ENCODE results near the gene SLIT3.

DNA sequence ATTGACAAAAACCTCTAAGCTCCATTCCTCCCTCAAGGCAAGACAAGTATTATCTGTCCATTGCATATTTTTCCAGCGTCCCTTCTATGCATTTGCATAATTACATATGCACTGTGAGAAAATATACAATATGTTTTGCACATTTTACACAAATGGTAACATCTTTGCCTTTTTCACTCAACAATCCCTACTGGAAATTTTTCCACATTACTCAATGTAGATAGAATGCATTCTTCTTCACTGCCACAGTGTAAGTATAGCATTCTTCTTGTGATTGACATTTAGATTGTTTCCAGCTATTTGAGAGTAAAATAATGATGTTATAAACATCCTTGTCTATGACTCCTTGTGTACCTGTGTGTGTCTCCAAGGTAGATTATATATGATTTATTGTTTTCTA lies 205.0 kb downstream of the SLIT3 start:
- TF ChIP-seq, protein P1, sequence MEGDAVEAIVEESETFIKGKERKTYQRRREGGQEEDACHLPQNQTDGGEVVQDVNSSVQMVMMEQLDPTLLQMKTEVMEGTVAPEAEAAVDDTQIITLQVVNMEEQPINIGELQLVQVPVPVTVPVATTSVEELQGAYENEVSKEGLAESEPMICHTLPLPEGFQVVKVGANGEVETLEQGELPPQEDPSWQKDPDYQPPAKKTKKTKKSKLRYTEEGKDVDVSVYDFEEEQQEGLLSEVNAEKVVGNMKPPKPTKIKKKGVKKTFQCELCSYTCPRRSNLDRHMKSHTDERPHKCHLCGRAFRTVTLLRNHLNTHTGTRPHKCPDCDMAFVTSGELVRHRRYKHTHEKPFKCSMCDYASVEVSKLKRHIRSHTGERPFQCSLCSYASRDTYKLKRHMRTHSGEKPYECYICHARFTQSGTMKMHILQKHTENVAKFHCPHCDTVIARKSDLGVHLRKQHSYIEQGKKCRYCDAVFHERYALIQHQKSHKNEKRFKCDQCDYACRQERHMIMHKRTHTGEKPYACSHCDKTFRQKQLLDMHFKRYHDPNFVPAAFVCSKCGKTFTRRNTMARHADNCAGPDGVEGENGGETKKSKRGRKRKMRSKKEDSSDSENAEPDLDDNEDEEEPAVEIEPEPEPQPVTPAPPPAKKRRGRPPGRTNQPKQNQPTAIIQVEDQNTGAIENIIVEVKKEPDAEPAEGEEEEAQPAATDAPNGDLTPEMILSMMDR (conservative IDR thresholded peaks at IDR 0.05): no peak
- no peak for TF ChIP-seq EZH2 (IDR thresholded peaks at IDR 0.05; ENCODE audit: low read depth)

All from PC-9 (cell line).